ENCODE results near the gene AHNAK.

DNA sequence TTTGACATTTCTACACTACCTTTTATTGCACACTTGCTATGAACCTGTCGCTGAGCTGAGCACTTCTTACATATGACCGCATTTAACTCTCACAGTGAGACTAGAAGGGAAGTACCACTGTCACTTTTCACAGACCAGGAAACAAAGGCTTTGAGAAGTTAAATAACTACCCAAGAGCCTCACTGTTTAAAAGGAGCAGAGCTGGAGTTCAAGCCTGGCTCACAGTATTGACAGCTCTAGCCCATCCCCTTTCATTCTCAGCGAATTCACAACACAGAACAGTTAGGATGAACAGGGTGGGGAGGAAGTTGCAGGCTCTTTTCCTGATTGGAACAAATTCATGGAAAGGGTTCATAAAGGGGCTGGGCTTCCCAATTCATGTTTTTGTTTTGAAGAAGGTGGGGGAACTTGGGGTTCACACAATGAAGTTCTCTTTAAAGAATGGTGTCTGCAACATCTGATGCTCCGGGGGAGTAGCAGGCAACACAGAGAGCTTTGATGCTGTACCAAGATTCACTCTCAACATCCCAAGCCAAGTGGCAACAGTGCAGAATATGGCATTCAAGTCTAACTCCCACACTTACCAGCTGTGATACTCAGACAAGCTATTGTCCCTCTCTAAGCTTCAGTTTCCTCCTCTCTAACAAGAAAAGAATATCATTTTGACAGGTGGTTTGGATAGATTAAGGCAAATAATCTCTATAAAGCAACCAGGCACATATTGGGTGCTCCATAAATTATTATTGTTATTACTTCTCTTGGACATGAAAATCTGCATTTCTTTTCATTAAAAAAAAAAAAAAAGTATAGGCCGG, 110.6 kb downstream of the AHNAK start:
- TF ChIP-seq, protein P1, sequence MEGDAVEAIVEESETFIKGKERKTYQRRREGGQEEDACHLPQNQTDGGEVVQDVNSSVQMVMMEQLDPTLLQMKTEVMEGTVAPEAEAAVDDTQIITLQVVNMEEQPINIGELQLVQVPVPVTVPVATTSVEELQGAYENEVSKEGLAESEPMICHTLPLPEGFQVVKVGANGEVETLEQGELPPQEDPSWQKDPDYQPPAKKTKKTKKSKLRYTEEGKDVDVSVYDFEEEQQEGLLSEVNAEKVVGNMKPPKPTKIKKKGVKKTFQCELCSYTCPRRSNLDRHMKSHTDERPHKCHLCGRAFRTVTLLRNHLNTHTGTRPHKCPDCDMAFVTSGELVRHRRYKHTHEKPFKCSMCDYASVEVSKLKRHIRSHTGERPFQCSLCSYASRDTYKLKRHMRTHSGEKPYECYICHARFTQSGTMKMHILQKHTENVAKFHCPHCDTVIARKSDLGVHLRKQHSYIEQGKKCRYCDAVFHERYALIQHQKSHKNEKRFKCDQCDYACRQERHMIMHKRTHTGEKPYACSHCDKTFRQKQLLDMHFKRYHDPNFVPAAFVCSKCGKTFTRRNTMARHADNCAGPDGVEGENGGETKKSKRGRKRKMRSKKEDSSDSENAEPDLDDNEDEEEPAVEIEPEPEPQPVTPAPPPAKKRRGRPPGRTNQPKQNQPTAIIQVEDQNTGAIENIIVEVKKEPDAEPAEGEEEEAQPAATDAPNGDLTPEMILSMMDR (IDR thresholded peaks at IDR 0.05; ENCODE audit: low read depth, low read length), result no peak
- TF ChIP-seq POLR2A (IDR thresholded peaks at IDR 0.05; ENCODE audit: extremely low read depth, insufficient read length) (no peak), MYC (IDR thresholded peaks at IDR 0.05; ENCODE audit: low read depth, low read length) (no peak)
